Adrenal gland (tissue), 19 donors: ENCODE results near the gene PURA. TPM values are rescaled to one million over a fixed set of nuclear protein-coding genes. Genes with fewer than 3 reads are reported as not detected.

Experiments used
- DNase-seq, 7 donors: peaks; one replicate each; pipeline ENCODE4 v3.0.0-alpha.2; 2019 to 2020
- H3K27ac ChIP-seq, 5 donors: fragments of 200-600 bp; sonication (generic) in 4 of 5; 1 replicate in 3 of 5; 2 replicates in 2 of 5; pipeline versions ENCODE4 v1.5.1 to v1.8.0; 2016 to 2020; ENCODE audit warnings: mild to moderate bottlenecking in 1 of 5
- H3K27me3 ChIP-seq: fragments of 200-600 bp; 2 replicates; pipeline ENCODE4 v1.8.0; 2021
- H3K36me3 ChIP-seq, 2 donors: fragments of 200-600 bp; replicated peaks in 1 of 2; 1 replicate in 1 of 2; 2 replicates in 1 of 2; pipeline versions ENCODE4 v1.5.1 to v1.8.0; 2018 to 2022
- H3K4me1 ChIP-seq, 2 donors: fragments of 200-600 bp; replicated peaks in 1 of 2; 1 replicate in 1 of 2; 2 replicates in 1 of 2; pipeline versions ENCODE4 v1.5.1 to v1.8.0; 2018 to 2021
- H3K4me3 ChIP-seq, 4 donors: fragments of 200-600 bp; sonication (generic) in 3 of 4; one replicate each; pipeline ENCODE4 v1.5.1; 2016 to 2018
- H3K9me3 ChIP-seq, 3 donors: fragments of 200-600 bp; sonication (generic) in 1 of 3; replicated peaks in 1 of 3; 1 replicate in 2 of 3; 2 replicates in 1 of 3; pipeline versions ENCODE4 v1.5.1 to v1.8.0; 2016 to 2021
- CTCF ChIP-seq, 6 experiments: fragments of 450-650 bp in 4 of 6; fragments of 200-600 bp in 2 of 6; sonication (generic) in 1 of 6; IDR thresholded peaks; 1 replicate in 5 of 6; 2 replicates in 1 of 6; pipeline versions ENCODE4 v1.5.1 to v1.8.0; 2016 to 2021; ENCODE audit warnings: antibody characterized with exemption in 6 of 6, mild to moderate bottlenecking in 2 of 6, moderate library complexity in 1 of 6
- POLR2A ChIP-seq, 2 donors: fragments of 450-650 bp; IDR thresholded peaks; one replicate each; pipeline ENCODE4 v1.6.1; 2017; ENCODE audit warnings: antibody characterized with exemption in 2 of 2, mild to moderate bottlenecking in 2 of 2, moderate library complexity in 1 of 2
- WGBS, 4 donors: extraction: QIAGEN DNeasy Blood & Tissue Kit in 2 of 4; methylation state at CpG; one replicate each; pipeline versions ENCODE4 v1.1.5 to v1.1.7; 2013 to 2017; 5-methylcytosine and 5-hydroxymethylcytosine counted together
- intact Hi-C, 2 donors: fragments of 100-400 bp; cut with DNase I; formaldehyde crosslinking; loops; one replicate each; pipeline versions ENCODE4 v1.14.1 to v1.15.0; 2022 to 2023
- long read RNA-seq, 10 donors: library from polyadenylated mRNA in 3 of 10; unstranded in 2 of 10; stranded (forward) in 1 of 10; transcript quantifications; one replicate each; pipeline ENCODE4 v2.0.0 and lab custom pipeline, GENCODE V29; 2021 to 2026
- polyA plus RNA-seq, 3 donors: library from polyadenylated mRNA; stranded (reverse); fragments of 200-250 nt in 2 of 3; fragments of 350-450 nt in 1 of 3; fragmentation: Illumina TruSeq in 1 of 3; extraction: RNeasy Lipid Tissue Mini Kit (QIAGEN cat#74804) in 1 of 3; gene quantifications; one replicate each; pipeline ENCODE4 v1.2.3, GENCODE V29; 2013 to 2014
- total RNA-seq, 9 donors: library from RNA; depleted of rRNA in 4 of 9; stranded (reverse); fragments of >200 nt in 4 of 9; fragments of 120-200 nt in 1 of 9; fragmentation: NEBNext Ultra II Directional in 1 of 9; extraction: Animal tissue kit (Norgen Biotek cat#: 25700) in 1 of 9; gene quantifications; one replicate each; pipeline versions ENCODE4 v1.1.0 to v1.2.4, GENCODE V29; 2013 to 2023
- donor health status: healthy with polysubstance abuse.
- donor health status: Bipolar disorder and iron deficiency.
- donor health status: DM: yes; HTN: yes; CAD: no.
- donor health status: DM: no; HTN: no; CAD: no.
- donor health status: DM: no; HTN: no; CAD: no.
- donor health status: DM: yes; HTN: yes; CAD: no.

Gene PURA
- total RNA-seq (10 to 100 TPM; 17.5 to 37.0 (median 24.8) TPM), polyA plus RNA-seq (10 to 100 TPM in 1 of 3 donors, 1 to 10 TPM in 2; 4.9 to 14.0 (median 10.0) TPM)
- long read RNA-seq, donor 1, full-length matches to known transcripts, result 33 of 33 reads
- long read RNA-seq, donor 1, partial matches to known transcripts, result 0 of 33 reads
- long read RNA-seq, donor 1, other reads (novel, unspliced or antisense), result 0 of 33 reads
- long read RNA-seq, donor 2, full-length matches to known transcripts, result 69 of 74 reads
- long read RNA-seq, donor 2, partial matches to known transcripts, result 0 of 74 reads
- long read RNA-seq, donor 2, other reads (novel, unspliced or antisense), result 5 of 74 reads
- long read RNA-seq, donor 3, full-length matches to known transcripts, result 27 of 27 reads
- long read RNA-seq, donor 3, partial matches to known transcripts, result 0 of 27 reads
- long read RNA-seq, donor 3, other reads (novel, unspliced or antisense), result 0 of 27 reads
- long read RNA-seq, donor 4, full-length matches to known transcripts, result 5 of 5 reads
- long read RNA-seq, donor 4, partial matches to known transcripts, result 0 of 5 reads
- long read RNA-seq, donor 4, other reads (novel, unspliced or antisense), result 0 of 5 reads
- long read RNA-seq, donor 5, full-length matches to known transcripts, result 20 of 30 reads
- long read RNA-seq, donor 5, partial matches to known transcripts, result 0 of 30 reads
- long read RNA-seq, donor 5, other reads (novel, unspliced or antisense), result 10 of 30 reads
- long read RNA-seq, donor 6, full-length matches to known transcripts, result 9 of 9 reads
- long read RNA-seq, donor 6, partial matches to known transcripts, result 0 of 9 reads
- long read RNA-seq, donor 6, other reads (novel, unspliced or antisense), result 0 of 9 reads
- long read RNA-seq, donor 7, full-length matches to known transcripts, result 22 of 22 reads
- long read RNA-seq, donor 7, partial matches to known transcripts, result 0 of 22 reads
- long read RNA-seq, donor 7, other reads (novel, unspliced or antisense), result 0 of 22 reads
- long read RNA-seq, donor 8, full-length matches to known transcripts, result 40 of 40 reads
- long read RNA-seq, donor 8, partial matches to known transcripts, result 0 of 40 reads
- long read RNA-seq, donor 8, other reads (novel, unspliced or antisense), result 0 of 40 reads
- long read RNA-seq, donor 9, full-length matches to known transcripts, result 49 of 49 reads
- long read RNA-seq, donor 9, partial matches to known transcripts, result 0 of 49 reads
- long read RNA-seq, donor 9, other reads (novel, unspliced or antisense), result 0 of 49 reads
- long read RNA-seq, donor 10, full-length matches to known transcripts, result 25 of 25 reads
- long read RNA-seq, donor 10, partial matches to known transcripts, result 0 of 25 reads
- long read RNA-seq, donor 10, other reads (novel, unspliced or antisense), result 0 of 25 reads

- H3K27ac ChIP-seq, result peak within 1 kb of the TSS; percentile 71 to 99 (median 96)
- peak; percentile 96 to 98 (median 97) for DNase-seq
- intact Hi-C loops, result loop anchor here in 1 of 2 donors (5.0 kb wide), 1 partner anchor 34 kb away; no protein-coding TSS in a partner anchor
- peak within 1 kb of the TSS; percentile 7 to 89 (median 63) for H3K4me3 ChIP-seq
- no peaks in the 10 kb centered on the region for H3K9me3 ChIP-seq
- 0 to 1% (median 0%) methylated on average over 2 to 60 of the region's 60 CpGs for WGBS, 4 donors
- no peak for TF ChIP-seq CTCF (IDR thresholded peaks at IDR 0.05)
- TF ChIP-seq POLR2A (IDR thresholded peaks at IDR 0.05), result peak; percentile 86 to 92
- peaks cover 27 to 84% of the 10 kb centered on the region in 2 donors for H3K4me1 ChIP-seq
- H3K36me3 ChIP-seq, result no peaks in the 10 kb centered on the region
- no peaks in the 10 kb centered on the region for H3K27me3 ChIP-seq
Measured at GRCh38 chr5:140113699-140114263, at the start of gene PURA. Gene PURA, plus strand, starts transcription at chr5:140114109. Its CDS starts 73 bp downstream, at chr5:140114182.

- H3K27me3 ChIP-seq, result no peaks in the 10 kb centered on the region
- no peaks in the 10 kb centered on the region for H3K9me3 ChIP-seq
- TF ChIP-seq CTCF (IDR thresholded peaks at IDR 0.05) (no peak), POLR2A (IDR thresholded peaks at IDR 0.05) (no peak)
- WGBS, 4 donors, result 48 to 53% (median 50%) methylated on average over 10 of the region's 10 CpGs
- no peaks in the 10 kb centered on the region for H3K36me3 ChIP-seq
- H3K4me1 ChIP-seq, result no peaks in the 10 kb centered on the region
- no peak overlapping the region for H3K4me3 ChIP-seq
- no peak for DNase-seq
- intact Hi-C loops, result loop anchor here (5.0 to 10.0 kb wide), 2 partner anchors 74 to 272 kb away; partner anchors contain the start of gene HBEGF (in 1 of the 2)
- H3K27ac ChIP-seq, result no peak overlapping the region
Measured at GRCh38 chr5:140072812-140073211, 41.1 kb upstream of the PURA start.

GRCh38 chr5:140073296-140073695 is 40.6 kb upstream of the PURA start:
- TF ChIP-seq CTCF (IDR thresholded peaks at IDR 0.05) (peak; percentile 51 to 84 (median 70)), POLR2A (IDR thresholded peaks at IDR 0.05) (no peak)
- intact Hi-C loops, result loop anchor here (5.0 to 10.0 kb wide), 2 partner anchors 74 to 272 kb away; partner anchors contain the start of gene HBEGF (in 1 of the 2)
- Histone ChIP-seq H3K27ac (no peak overlapping the region), H3K4me3 (no peak overlapping the region), H3K27me3 (no peaks in the 10 kb centered on the region), H3K9me3 (no peaks in the 10 kb centered on the region), H3K36me3 (no peaks in the 10 kb centered on the region), H3K4me1 (no peaks in the 10 kb centered on the region)
- 7 to 10% (median 8%) methylated on average over 4 of the region's 4 CpGs for WGBS, 4 donors
- no peak for DNase-seq
